Activated T-cell treated with anti-CD3 and anti-CD28 coated beads for 48 hours (primary cell): Measurements from ENCODE around the gene LRRC42.
A peak's percentile ranks its signal among the peaks of the same experiment; 100 is the strongest.

ENCODE experiments used
- DNase-seq: peaks from one replicate; pipeline ENCODE4 v3.0.0-alpha.2; 2020; ENCODE audit warnings: low read depth

The LRRC42 gene

GRCh38 chr1:53942127-53942957, 3.8 kb upstream of the LRRC42 start:
- no peak for DNase-seq

GRCh38 chr1:53943090-53943489, 3.1 kb upstream of the LRRC42 start:
- DNase-seq = no peak

GRCh38 chr1:53943490-53944043, 2.6 kb upstream of the LRRC42 start:
- no peak for DNase-seq

- DNase-seq = no peak
Observed at GRCh38 chr1:53944469-53945182, 1.5 kb upstream of the LRRC42 start.

GRCh38 chr1:53945183-53945432, 1.0 kb upstream of the LRRC42 start:
- no peak for DNase-seq

GRCh38 chr1:53945433-53946251, 508 bp upstream of the LRRC42 start, which contains the start of gene IFT25:
Gene IFT25 (minus strand): TSS chr1:53945699. CDS start chr1:53940082, 5,617 bp downstream.
- DNase-seq = peak; percentile 98

GRCh38 chr1:53947172-53947907, 1.2 kb downstream of the LRRC42 start:
- no peak for DNase-seq

GRCh38 chr1:53948291-53948690, 2.1 kb downstream of the LRRC42 start:
- DNase-seq = no peak

GRCh38 chr1:53949023-53949990, 3.2 kb downstream of the LRRC42 start:
- no peak for DNase-seq

GRCh38 chr1:53951697-53952096, 5.5 kb downstream of the LRRC42 start:
- DNase-seq = no peak

GRCh38 chr1:53954128-53954527, 8.0 kb downstream of the LRRC42 start:
- no peak for DNase-seq

- no peak for DNase-seq
Observed at GRCh38 chr1:53956308-53957168, 10.4 kb downstream of the LRRC42 start.

GRCh38 chr1:53957194-53957818, 11.2 kb downstream of the LRRC42 start:
- no peak for DNase-seq

- DNase-seq = no peak
Observed at GRCh38 chr1:53959664-53960250, 13.6 kb downstream of the LRRC42 start.

GRCh38 chr1:53962395-53962794, 16.2 kb downstream of the LRRC42 start:
- no peak for DNase-seq

- no peak for DNase-seq
Observed at GRCh38 chr1:53963460-53963859, 17.3 kb downstream of the LRRC42 start.

- DNase-seq = no peak
Observed at GRCh38 chr1:53964109-53964508, 18.0 kb downstream of the LRRC42 start.

- no peak for DNase-seq
Observed at GRCh38 chr1:53966794-53967193, 20.6 kb downstream of the LRRC42 start.
